Fibroblast of peridontal ligament (primary cell): ENCODE data around the gene CASP7.
"Not testable (repeated sequence)": the region's sequence is repeated elsewhere in the genome, so short reads cannot be mapped to it uniquely, and the experiment has no call there.

Experiments used
- DNase-seq: peaks from one replicate; pipeline ENCODE4 v3.0.0-alpha.2; 2010; ENCODE audit errors: extremely low read depth

Gene CASP7

DNA sequence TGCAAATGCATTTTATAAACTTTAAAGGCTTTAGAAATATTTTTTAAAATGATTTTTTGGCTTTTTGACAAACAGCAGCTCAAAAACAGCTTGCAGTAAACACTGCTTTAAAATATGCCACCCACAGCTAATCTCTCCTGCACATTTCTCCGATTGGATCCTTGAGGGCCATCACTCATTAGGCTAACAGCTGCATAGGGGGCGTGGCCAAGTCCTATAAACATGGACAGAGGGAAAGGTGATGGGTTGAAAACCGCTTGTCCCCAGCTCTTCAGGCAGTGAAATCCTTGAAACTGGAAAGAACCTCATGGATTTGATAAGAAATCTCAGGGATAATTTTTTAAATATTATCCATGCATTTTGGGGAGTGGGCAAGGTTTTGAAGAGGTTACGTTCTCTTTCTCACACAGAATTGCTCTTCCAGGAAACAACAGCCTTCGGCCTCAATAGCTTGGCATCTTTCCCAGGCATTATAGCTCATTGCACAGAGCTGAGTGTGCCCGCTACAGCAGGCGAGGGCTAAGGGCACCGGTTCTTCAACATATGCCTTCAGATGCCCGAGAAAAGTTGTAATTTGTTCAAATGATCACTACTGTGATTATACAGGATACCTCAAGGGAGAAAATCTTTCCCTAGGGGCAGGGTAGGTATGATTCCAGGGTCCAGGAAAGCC is 73.4 kb downstream of the CASP7 start:
- no peak for DNase-seq

DNA sequence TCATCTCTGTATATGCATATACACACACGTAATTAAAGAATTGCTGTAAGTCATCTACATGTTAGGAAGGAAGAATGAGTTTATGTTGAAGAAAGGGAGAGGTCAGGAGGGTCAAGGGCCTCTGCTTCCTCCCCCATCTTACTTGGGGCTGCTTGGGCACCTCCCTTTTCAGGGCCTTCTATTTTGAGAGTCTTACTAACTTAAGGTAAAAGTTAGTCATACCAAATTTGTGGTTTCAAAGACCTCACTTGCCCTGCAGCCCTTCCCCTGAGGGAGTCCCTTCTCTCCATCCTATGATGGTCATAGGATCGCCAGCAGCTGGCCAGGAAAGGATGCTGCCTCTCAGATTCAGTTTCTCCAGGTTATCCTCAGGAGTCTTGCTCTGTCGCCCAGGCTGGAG is 74.4 kb downstream of the CASP7 start:
- no peak for DNase-seq

DNA sequence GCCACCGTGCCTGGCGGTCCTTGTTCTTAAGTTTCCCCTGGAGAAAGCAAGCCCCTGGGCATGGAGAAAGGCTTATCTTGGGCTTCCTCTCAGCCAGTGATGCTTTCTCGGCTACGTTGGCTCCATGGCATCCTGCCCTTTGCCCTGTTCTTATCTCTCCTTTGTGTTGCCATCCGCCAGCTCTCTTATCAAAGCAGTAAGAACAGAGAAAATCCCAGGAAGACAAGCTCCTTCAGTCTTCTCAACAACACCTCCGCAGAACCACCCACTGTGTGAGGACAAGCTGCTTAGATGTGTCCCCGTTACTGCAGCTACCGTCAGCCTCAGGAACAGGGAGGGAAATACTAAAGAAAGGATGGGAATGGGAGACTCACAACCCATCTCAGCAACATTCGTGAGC is 75.1 kb downstream of the CASP7 start:
- no peak for DNase-seq

DNA sequence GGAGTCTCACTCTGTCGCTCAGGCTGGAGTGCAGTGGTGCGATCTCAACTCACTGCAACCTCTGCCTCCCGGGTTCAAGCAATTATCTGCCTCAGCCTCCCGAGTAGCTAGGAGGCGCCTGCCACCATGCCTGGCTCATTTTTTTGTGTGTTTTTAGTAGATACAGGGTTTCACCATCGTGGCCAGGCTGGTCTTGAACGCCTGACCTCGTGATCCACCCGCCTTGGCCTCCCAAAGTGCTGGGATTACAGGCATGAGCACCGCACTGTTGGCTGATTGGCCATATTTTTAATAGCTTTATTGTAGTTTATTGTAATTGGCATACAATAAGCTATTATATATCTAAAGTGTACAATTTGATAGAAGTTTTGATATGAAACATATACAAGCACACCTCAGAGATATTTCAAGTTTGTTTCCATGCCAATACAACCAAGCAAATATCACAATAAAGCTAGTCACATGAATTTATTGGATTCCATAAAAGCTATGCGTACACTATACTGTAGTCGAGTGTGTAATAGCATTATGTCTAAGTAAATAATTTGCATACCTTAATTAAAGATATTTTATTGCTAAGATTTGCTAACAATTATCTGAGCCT is 77.3 kb downstream of the CASP7 start:
- DNase-seq = no peak

DNA sequence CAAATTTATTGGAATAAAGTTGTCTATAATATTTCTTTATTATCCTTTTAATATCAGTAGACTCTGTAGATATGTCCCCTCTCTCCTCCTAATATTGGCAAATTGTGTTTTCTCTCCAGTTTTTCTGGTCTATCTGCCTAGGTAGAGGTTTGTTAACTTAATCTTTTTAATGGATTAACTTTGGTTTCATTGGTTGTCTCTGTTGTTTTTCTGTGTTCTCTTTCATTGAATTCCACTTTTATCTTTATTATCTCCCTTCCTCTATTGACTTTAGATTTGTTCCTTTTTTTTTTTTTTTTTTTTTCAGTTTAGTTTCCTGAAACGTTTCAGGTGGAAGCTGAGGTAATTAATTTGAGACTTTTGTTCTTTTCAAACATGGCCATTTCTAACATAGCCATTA is 82.4 kb downstream of the CASP7 start:
- DNase-seq = no peak

DNA sequence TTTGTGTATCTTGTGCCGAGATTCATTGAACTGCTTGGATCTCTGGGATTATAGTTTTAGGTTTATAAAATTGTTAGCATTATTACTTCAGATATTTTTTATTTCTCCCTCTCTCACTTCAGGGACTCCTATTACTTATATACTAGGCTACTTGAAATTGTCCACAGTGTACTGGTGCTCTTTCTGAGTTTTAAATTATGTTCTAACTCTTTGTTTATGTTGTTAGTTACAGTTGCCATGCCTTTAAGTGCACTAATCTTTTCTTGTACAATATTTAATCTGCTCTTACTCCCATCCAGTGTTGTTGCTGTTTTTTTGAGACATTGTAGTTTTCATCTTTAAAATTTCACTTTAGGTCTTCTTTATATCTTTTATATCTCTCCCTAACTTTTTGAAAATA is 84.9 kb downstream of the CASP7 start:
- no peak for DNase-seq

DNA sequence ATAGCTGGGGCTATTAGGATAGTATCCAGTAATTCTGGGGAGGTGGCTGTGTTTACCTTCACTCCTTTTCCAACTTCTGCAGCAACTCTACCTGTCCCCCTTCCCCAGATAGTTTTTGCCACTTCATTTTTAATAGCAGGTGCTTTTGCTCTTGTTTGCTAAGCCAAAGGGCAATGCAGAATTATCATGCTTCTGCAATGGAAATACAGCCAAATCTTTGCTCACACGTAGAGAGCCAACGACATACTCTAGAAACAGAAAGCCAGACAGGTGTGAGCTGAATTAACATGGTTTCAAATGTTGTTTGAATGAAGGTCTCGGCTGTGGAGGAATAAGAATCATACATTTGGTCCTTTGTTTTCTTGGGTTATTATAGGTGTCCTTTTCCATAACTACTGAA is 86.2 kb downstream of the CASP7 start:
- no peak for DNase-seq

DNA sequence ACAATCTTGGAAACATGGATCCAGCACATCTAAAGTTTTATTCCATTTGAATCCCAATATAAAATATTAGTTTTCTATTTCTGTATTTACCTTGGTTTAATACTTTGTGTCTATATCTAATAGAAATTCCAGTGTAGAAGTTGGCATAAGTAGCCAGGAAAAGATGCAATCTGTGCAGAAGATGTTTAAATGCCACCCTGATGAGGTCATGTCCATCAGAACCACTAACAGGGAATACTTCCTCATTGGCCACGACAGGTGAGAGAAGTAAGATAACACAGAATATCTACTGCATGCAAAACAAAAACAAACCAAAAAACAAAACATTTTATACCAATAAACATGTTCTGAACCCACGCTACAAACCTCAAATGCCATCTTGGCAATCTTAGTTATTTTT is 87.5 kb downstream of the CASP7 start:
- no peak for DNase-seq

DNA sequence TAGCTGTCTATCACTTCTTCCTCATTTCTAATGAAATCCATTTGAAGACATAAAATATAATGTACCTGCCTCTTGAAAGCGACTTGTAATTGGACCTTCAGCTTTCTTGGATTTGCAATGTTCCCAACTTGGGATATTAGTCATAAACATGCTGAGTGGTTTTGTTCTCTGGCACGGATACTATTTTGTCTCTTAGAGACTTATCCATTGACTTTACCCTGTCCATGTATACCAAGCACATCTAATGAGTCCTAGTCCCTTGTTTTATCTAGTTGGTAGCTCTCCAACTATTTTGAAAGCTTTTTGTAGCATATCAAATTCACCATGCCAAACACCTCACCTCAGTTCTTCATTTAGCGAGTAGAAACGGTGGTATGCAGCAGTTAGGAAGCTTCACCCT is 90.6 kb downstream of the CASP7 start:
- DNase-seq = no peak

DNA sequence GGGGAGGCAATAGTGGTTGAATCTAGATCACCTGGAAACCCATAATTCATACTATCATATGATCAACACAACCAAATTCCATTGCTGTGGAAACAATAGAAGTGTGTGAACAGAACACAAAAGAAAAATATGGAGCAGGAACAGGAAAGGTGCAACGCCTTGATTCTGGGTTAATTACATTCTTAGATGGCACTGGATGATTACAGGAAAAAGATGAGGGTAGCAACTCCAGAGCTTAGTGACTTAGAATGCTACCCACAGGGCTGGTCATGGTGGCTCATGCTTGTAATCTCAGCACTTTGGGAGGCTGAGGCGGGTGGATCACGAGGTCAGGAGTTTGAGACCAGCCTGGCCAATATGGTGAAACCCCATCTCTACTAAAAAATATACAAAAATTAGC is 91.4 kb downstream of the CASP7 start:
- not testable (repeated sequence) for DNase-seq

DNA sequence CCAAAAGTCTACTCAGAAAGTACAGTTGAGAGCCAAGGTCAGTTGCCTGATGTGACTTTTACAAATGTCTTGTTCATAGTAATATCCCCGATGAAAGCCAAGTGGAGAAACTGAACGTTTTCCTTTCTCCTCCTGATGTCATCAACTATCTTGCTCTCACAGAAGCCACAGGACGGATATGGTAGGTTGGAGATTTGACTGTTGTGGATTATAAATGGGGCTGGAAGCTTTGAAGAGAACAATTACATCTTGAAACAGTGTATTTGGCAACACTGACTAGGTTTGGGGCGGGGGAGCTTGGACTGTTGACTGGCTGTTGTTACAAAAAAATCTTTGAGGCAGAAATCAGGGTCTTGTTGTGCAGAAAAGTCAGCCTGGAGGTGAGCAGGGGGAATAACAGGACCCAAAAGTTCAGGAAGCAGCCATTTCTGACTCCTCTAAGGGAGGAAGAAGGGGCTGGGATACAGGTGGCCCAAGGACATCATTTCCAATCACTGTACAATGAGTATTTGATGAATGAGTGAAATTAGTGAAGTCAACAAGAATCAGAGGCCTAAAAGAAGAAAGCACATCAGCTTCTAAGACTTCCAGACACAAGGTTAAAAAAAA is 96.1 kb downstream of the CASP7 start:
- no peak for DNase-seq

DNA sequence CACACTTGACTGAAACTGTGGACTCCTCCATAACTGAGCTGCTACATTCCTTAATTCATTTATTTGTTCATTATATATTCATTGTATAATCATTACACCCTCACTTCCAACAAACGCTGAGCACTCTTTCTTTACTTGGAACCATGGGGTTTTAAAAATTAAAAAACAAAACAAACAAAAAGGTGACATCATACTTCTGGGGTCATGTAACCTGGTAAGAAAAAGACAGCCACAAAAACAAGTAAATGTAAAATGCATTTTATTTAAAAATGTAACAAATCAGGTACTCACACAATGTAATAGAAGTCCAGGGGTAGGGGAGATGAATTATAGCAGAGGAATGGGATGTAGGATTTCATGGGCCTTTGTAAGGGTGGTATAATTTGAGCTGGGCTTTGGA is 96.8 kb downstream of the CASP7 start:
- no peak for DNase-seq
